ENCODE results near the gene CERS6.

- no peak for TF ChIP-seq REST (IDR thresholded peaks at IDR 0.05)
- no peak for TF ChIP-seq CTCF (IDR thresholded peaks at IDR 0.05; ENCODE audit: low read depth, low read length, missing input control)
- no peak for TF ChIP-seq MAX (IDR thresholded peaks at IDR 0.05)
- TF ChIP-seq TAF1 (conservative IDR thresholded peaks at IDR 0.05), result no peak
- no peak for TF ChIP-seq GABPA (IDR thresholded peaks at IDR 0.05 in 1 of 2, conservative IDR thresholded peaks at IDR 0.05 in 1 of 2)
- no peak for TF ChIP-seq YY1 (IDR thresholded peaks at IDR 0.05)
- no peak for TF ChIP-seq ZBTB33 (IDR thresholded peaks at IDR 0.05)
- no peak for TF ChIP-seq JUND (IDR thresholded peaks at IDR 0.05)
- no peak for TF ChIP-seq SP1 (IDR thresholded peaks at IDR 0.05)
- TF ChIP-seq HNF4G (IDR thresholded peaks at IDR 0.05), result no peak
- no peak for TF ChIP-seq RAD21 (IDR thresholded peaks at IDR 0.05)
- no peak for TF ChIP-seq EGR1 (IDR thresholded peaks at IDR 0.05; ENCODE audit: low read depth in 2 of 2)
These were observed 24.6 kb upstream of the CERS6 start for GRCh38 chr2:168431301-168432024.

Measured in liver (tissue), 3 donors.